ENCODE measurements around the gene LRRC75A.
"Not testable (repeated sequence)": the region's sequence is repeated elsewhere in the genome, so short reads cannot be mapped to it uniquely, and the experiment has no call there.

Gene LRRC75A

DNA sequence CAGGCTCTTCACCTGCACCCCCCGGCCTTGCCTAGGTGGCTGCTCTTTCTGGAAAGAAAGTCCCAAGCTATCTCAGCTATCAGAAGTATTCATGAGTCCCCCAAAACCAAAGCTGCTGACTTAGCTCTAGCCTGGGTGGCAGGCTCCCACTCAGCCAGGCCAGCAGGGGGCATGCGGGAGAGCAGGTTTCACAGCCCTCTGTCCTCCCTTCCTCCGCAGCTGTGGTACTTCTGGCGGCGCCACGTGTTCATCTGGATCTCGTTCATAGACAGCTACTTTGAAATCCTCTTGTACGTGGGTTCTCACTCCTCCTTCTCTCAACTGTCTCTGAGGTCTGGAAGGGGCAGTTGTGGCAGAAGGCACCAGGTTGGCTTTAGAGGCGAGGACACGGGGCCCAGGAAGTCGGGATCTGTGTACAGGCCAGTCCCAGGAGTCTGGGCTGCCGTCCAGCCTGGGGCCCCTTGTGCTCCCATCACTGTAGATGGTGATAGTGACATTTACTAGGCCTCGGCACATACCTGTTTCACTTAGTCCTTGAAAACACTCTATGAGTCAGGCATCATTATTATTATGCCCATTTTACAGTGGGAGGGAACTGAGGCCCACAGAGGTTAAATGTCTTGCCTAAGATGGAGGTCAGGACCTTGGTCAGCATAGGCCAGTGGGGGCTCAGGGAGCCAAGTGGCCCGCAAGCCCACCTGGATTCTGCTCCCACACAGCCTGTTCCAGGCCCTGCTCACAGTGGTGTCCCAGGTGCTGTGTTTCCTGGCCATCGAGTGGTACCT is 63.7 kb downstream of the LRRC75A start:
- peak; percentile 49 for DNase-seq

- no peak for DNase-seq
Observed at GRCh38 chr17:16427020-16427419, 65.0 kb downstream of the LRRC75A start.

DNA sequence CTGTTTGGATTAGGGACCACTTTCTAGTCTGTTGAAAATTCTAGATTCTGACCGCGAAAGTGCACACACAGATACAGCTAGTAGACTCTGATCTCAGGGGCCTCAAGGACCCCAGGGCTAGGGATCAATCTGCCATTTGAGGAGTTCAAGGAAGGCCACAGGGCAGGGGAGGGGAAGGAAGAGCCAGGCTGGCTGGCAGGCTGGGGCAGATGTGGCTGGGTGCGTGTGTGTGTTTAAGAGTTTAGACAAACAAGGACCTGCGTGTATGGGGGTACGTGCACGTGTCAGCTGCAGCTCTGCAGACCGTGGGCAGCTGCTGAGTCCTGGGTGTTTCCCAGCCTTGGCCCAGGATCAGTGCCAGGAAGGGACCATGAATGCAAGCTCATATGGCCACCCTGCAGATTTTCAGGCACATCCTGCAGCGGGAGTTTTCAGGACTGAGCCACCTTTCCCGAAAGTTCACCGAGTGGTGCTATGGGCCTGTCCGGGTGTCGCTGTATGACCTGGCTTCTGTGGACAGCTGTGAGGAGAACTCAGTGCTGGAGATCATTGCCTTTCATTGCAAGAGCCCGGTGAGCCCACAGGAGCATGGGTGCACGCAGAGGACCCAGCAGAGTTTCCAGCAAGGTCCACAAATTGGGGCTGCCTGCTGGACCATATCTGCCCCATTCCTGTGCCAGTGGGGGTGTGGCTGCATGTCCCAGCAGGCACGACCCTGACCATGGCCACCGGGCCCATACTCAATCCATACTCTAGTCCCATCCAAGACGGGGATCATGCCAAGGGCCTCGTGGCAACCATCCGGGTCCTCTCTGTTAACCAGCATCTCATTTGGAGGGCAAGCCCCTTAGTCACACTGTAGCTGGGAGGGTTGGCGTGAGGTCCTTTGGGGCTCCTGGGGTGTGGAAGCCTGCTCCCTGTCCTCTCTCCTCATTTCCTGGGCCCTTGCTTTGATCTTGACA is 66.0 kb downstream of the LRRC75A start:
- no peak for DNase-seq

DNA sequence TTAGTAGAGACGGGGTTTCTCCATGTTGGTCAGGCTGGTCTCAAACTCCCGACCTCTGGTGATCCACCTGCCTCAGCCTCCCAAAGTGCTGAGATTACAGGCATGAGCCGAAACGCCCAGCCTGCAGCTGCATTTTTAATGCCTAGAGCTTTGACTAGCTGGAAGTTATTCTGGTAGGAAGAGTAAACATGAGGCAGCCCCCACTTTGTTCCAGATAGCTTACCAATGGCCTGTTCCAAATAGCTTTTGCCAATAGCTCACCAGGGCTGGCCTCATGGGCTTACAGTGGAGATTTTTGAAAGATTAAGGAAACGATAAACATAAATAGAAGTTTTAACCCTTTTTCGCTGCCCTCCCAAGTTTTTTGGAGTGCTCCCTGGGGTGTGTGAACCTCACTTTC is 66.8 kb downstream of the LRRC75A start:
- no peak for DNase-seq

DNA sequence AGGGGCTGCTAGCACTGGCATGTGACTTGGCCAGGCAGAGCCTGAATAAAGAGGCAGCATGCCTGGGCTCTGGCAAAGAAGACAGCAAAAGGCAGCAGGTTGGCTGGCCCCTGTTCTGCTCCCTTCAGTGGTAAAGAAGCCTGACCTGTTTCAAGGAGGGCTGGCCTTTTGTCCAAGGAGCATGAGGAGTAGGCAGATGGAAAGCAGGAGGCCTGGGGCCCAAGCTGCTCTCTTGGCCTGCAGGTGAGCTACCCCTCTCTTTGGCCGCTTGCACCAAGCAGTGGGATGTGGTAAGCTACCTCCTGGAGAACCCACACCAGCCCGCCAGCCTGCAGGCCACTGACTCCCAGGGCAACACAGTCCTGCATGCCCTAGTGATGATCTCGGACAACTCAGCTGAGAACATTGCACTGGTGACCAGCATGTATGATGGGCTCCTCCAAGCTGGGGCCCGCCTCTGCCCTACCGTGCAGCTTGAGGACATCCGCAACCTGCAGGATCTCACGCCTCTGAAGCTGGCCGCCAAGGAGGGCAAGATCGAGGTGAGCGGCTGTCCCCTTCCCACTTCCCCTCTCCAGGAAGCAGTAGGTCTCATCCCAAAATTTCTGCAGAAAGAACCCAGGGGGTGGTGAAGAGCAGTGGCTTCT is 68.6 kb downstream of the LRRC75A start:
- DNase-seq, result no peak

DNA sequence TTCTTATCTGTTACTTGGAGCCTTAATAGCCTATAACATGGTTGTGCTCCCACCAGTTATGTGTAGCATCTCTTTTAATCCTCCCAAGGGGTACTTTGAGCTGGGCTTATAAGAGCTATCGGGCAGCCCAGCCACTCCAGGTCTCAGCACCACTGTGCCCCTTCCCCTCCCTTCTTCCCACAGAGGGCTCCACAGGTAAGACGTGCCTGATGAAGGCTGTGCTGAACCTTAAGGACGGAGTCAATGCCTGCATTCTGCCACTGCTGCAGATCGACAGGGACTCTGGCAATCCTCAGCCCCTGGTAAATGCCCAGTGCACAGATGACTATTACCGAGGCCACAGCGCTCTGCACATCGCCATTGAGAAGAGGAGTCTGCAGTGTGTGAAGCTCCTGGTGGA is 69.6 kb downstream of the LRRC75A start:
- no peak for DNase-seq

DNA sequence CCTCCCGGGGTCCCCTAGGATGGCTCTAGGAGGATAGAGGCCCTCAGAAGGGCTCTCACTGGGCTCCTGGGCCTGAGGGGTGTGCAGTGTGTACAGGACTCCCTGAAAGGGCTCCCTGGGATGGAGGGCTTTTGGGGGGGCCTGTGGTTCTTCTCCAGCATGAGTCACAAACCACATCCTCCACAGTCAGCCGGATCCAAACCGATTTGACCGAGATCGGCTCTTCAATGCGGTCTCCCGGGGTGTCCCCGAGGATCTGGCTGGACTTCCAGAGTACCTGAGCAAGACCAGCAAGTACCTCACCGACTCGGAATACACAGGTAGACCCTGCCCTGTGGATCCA is 72.1 kb downstream of the LRRC75A start:
- peak; percentile 50 for DNase-seq

- peak; percentile 48 for DNase-seq
Observed at GRCh38 chr17:16419074-16419928, 72.7 kb downstream of the LRRC75A start.

DNA sequence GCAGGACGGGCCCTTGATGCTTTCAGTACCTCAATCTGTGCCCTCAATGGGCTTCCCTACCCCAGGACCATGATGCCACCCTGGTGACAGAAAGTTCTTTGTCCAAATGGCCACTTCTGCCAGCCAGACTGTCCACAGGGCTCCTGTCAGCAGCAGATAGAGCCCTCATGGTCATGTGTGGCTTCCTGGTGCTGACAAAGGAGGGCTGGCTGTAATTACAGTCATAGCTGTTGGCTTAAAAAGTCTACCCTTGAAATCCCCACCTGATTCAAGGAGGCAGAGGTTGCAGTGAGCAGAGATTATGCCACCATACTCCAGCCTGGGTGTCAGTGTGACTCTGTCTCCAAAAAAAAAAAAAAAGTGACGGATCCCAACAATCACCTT is 73.3 kb downstream of the LRRC75A start:
- DNase-seq, result no peak

DNA sequence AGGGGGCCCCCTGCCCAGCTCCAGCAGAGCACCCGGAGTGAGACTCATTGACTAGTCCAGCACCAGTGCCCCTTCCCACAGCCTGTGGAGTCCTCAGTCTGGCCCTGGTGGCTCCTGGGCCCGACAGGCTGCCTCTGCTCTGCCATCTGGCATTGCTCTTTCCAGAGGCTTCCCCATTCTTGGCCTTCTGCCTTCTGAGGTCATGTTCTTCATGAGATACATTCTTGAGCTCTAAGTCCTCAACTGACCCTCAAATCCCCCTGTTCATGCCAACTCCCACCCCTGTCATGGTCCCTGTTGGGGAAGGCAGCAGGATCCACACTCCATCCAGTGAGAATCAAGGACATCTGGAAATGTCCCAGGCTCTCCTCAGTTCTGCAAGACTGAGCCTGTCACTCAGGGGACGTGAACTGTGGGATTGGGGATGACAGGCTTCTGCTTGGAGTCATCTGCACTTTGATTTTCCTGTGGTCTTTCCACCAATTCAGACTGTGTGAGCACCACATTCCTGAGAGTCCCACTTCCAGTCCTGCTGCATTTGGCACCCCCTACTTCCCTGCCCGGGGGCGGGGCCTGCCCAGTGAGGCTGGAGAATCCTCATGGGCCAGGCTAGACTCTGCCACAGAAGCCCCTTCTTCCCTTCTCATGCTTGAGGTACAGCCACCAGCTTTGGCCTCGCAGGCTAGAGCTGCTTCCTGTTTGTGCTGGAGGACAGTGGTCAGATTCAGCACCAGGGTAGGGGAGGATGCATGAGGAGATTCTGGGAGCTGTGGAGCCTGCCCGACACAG is 73.9 kb downstream of the LRRC75A start:
- DNase-seq, result no peak

- DNase-seq, result no peak
Observed at GRCh38 chr17:16417399-16417798, 74.6 kb downstream of the LRRC75A start.

GRCh38 chr17:16415031-16415924 is 76.7 kb downstream of the LRRC75A start, which contains the start of gene TRPV2:
TSS of gene TRPV2 (plus strand) at chr17:16415571. CDS start at chr17:16417669, 2,098 bp downstream.
- peak; percentile 64 for DNase-seq

GRCh38 chr17:16407911-16408588 is 83.9 kb downstream of the LRRC75A start:
- DNase-seq, result no peak

- DNase-seq, result no peak
Observed at GRCh38 chr17:16406742-16407674, 85.0 kb downstream of the LRRC75A start.

DNA sequence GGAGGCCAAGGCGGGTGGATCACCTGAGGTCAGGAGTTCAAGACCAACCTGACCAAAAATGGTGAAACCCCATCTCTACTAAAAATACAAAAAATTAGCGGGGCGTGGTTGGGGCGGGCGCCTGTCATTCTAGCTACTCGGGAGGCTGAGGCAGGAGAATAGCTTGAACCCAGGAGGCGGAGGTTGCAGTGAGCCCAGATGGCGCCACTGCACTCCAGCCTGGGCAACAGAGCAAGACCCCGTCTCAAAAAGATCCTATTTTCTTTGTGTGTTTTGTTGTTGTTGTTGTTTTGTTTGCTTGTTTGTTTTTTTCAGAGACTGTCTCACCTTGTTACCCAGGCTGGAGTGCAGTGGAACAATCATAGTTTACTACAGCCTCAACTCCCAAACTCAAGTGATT is 88.1 kb downstream of the LRRC75A start:
- DNase-seq, result not testable (repeated sequence)

GRCh38 chr17:16398270-16399267 is 93.4 kb downstream of the LRRC75A start:
- DNase-seq, result no peak

- not testable (repeated sequence) for DNase-seq
Observed at GRCh38 chr17:16396693-16397092, 95.3 kb downstream of the LRRC75A start.

All from CD4-positive, alpha-beta T cell treated with Interleukin-10 for 1 hour (primary cell).